Dendritic cell treated with granulocyte-macrophage colony-stimulating factor and Interleukin-4, amounts not matched to agents 40 ng/mL and 50 ng/mL, for 4 days (primary cell): ENCODE results near the gene KDELR3.
"Not testable (repeated sequence)": the region's sequence is repeated elsewhere in the genome, so short reads cannot be mapped to it uniquely, and the experiment has no call there.

Experiments
- H3K27ac Mint-ChIP-seq: one replicate; pipeline ENCODE4 v1.8.0; 2022; ENCODE audit warnings: mild to moderate bottlenecking, mixed read lengths
- H3K27me3 Mint-ChIP-seq: one replicate; pipeline ENCODE4 v1.8.0; 2022; ENCODE audit warnings: mild to moderate bottlenecking, mixed read lengths
- H3K36me3 Mint-ChIP-seq: one replicate; pipeline ENCODE4 v1.8.0; 2022; ENCODE audit warnings: low read depth, mixed read lengths
- H3K4me1 Mint-ChIP-seq: one replicate; pipeline ENCODE4 v1.8.0; 2022; ENCODE audit warnings: low read depth, mixed read lengths
- H3K4me3 Mint-ChIP-seq: one replicate; pipeline ENCODE4 v1.8.0; 2022; ENCODE audit warnings: mild to moderate bottlenecking, moderate library complexity, mixed read lengths
- H3K9me3 Mint-ChIP-seq: one replicate; pipeline ENCODE4 v1.8.0; 2022; ENCODE audit warnings: mixed read lengths
- intact Hi-C: fragments of 100-400 bp; cut with micrococcal nuclease; formaldehyde crosslinking; loops from one replicate; pipeline ENCODE4 v1.15.0; 2022

Gene KDELR3

DNA sequence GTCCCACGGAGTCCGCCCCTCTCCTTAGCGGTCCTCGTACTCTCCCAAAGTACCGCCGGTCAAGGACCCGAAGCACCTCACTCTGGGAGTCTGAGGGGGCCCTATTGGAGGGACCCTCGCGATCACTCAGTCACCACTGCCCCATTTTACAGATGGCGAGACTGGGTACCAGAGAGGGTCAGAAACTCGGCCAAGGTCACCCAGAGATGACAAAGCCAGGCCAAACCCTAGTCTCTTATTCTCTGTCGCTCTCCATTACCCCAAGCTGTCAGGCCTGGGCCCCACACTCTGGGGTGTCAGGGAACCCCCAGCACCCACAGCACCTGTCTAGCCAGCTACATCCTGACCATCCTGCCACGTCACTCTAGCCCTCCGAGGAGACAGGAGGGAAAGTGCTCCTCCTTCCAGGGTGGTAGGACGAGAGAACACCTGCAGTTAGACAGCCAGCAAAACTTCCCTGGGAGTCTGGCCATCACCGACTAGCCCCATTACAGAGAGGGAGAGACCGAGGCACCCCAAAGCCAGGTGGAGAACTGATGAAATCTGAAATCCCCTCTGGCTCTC, 11.5 kb upstream of the KDELR3 start:
- Mint-ChIP-seq H3K36me3 (no peaks in the 10 kb centered on the region), H3K4me3 (no peak overlapping the region), H3K9me3 (no peaks in the 10 kb centered on the region), H3K27me3 (peaks cover 91% of the 10 kb centered on the region), H3K27ac (no peak overlapping the region), H3K4me1 (peaks cover 9% of the 10 kb centered on the region)
- intact Hi-C loops = no loop called here

DNA sequence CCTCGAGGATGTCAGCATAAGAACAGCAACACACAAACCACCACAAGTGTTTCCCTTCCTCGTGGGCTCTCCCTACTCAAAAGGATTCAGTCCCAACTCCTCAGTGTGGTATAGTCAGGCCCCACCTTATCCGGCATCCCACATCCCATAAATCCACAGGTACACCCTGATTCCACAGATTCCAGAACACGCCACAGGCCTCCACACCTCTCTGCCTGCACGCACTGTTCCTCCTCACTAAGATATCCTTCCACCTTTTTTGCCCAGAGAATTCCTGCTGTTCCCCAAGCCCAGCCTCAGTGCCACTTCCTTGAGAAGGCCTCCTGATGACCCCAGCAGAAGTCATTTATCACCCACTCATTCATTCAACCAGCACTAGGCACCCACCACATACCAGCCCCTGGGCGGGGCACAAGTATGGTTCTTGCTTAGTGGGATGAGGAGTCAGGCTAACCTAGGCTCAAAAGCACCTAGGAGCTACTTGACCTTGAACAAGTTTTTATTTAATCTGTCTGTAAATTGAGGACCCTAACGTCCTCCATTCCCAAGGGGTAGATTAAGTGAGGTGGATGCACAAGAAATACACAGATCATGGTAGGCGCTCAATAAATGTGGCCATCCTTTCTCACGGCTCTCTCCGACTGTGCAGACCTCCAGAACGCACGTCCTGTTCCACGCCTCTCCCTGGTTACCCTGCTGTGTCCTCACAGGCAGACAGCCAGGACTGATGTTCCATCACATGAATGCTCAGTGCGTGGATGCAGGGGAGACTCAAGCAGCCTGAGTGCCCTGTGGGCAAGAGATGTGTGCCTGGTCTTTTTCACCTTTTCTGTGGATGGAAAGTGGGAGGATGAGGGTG, 10.8 kb upstream of the KDELR3 start:
- Mint-ChIP-seq H3K9me3 (no peaks in the 10 kb centered on the region), H3K27me3 (peaks cover 91% of the 10 kb centered on the region), H3K4me3 (no peak overlapping the region), H3K36me3 (no peaks in the 10 kb centered on the region), H3K27ac (no peak overlapping the region), H3K4me1 (peaks cover 9% of the 10 kb centered on the region)
- intact Hi-C loops = no loop called here

DNA sequence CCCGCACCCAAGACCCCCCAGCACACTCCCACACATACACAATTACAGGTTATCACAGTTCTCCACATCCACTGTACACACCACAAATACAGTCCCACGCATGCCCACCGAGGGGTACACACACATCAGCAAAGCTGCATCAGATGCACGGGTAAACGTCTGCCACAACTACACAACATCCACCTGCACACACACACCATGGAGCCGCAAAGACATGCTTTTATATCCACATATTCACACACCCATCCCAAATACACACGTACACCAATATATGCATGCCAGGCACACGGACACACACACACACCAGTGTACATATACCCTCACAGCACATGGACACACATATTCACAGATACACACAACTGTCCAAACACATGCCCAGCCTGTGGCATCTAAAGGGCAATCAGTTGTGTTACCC, 7.5 kb upstream of the KDELR3 start:
- intact Hi-C loops = no loop called here
- Mint-ChIP-seq H3K9me3 (no peaks in the 10 kb centered on the region), H3K27me3 (peaks cover 97% of the 10 kb centered on the region), H3K27ac (no peak overlapping the region), H3K4me3 (no peak overlapping the region), H3K36me3 (no peaks in the 10 kb centered on the region), H3K4me1 (peaks cover 6% of the 10 kb centered on the region)

- Mint-ChIP-seq H3K4me1 (peaks cover 6% of the 10 kb centered on the region), H3K36me3 (no peaks in the 10 kb centered on the region), H3K9me3 (no peaks in the 10 kb centered on the region), H3K4me3 (no peak overlapping the region), H3K27me3 (peaks cover 99% of the 10 kb centered on the region), H3K27ac (no peak overlapping the region)
- intact Hi-C loops = no loop called here
These were observed 6.9 kb upstream of the KDELR3 start for GRCh38 chr22:38461057-38461413.

DNA sequence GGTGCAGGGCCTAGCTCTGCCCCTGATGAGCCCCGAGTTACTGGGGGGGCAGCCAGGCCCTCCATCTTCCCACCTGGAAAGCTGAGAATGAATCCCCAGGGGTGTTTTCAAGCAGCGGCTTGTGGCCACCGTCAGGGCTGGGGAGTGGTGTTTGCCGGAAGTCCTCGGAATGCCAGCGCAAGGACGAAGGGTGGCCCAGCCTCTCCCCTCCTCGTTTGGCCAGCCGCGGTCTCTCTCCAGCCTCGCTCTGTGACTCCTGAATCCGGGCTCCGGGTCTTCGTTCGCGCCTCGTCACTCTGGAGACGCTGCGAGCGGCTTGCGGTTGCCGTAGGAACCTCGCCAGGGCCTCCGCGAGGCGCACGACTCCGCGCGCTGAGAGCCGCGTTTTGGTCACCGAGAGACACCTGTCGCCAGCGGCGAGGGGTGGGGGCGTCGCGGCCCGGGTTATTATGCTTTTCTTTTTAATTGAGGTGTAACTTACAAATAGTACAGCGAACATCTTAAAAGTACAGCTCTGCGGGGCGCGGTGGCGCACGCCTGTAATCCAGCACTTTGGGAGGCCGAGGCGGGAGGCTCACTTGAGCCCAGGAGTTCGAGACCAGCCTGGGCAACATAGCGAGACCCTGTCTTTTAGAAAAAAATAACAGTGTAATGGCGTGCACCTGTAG, 6.3 kb upstream of the KDELR3 start:
- intact Hi-C loops = no loop called here
- Mint-ChIP-seq H3K4me3 (no peak overlapping the region), H3K27me3 (peaks cover 99% of the 10 kb centered on the region)

DNA sequence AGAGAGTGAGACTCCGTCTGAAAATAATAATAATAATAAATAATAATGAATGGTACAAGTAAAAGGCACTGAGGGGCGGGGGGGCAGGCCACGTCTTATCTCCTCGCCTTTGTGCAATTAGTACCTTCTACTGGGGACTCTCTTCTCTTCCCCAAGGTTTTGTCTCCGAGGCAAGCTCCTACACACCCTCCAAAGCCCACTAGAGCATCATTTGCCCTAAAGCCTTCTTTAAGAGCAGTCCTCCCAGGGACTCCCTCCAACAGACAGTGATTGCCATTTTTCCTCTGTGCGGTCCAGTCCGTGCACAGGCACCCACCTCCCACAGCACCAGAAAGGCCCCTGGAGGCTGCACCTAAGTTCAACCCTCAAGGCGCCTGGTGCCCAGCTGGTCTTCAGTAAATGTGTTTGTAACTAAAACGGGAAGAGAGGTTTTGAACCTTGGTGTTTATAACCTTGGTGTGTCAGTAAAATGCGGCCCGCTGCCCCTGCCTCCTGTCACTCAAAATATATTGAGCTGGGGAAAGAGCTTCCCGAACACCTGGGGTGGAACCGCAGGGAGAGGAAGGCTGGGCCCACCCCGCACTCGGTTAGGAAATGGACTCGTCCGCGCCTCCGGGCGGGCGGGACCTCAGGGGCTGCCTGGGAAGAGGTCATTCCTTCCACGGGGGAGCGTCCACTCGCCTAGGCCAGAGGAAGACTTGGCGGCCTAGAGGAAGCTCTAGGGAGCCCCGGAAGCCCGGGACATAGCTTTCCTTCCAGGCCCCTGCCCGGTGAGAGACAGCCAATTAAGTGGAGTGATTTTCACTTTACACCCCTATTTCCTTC, 4.7 kb upstream of the KDELR3 start:
- H3K4me3 Mint-ChIP-seq = no peak overlapping the region
- no peak overlapping the region for H3K27ac Mint-ChIP-seq
- H3K36me3 Mint-ChIP-seq = no peaks in the 10 kb centered on the region
- H3K27me3 Mint-ChIP-seq = peaks cover 98% of the 10 kb centered on the region
- H3K9me3 Mint-ChIP-seq = no peaks in the 10 kb centered on the region
- H3K4me1 Mint-ChIP-seq = peaks cover 14% of the 10 kb centered on the region
- intact Hi-C loops = no loop called here

More for the DNA sequence above, 6.3 kb upstream of the KDELR3 start:
- Mint-ChIP-seq H3K27ac (no peak overlapping the region), H3K9me3 (no peaks in the 10 kb centered on the region), H3K36me3 (no peaks in the 10 kb centered on the region), H3K4me1 (peaks cover 6% of the 10 kb centered on the region)

- H3K9me3 Mint-ChIP-seq = no peaks in the 10 kb centered on the region
- intact Hi-C loops = no loop called here
- no peaks in the 10 kb centered on the region for H3K36me3 Mint-ChIP-seq
- peaks cover 96% of the 10 kb centered on the region for H3K27me3 Mint-ChIP-seq
- H3K4me1 Mint-ChIP-seq = peaks cover 16% of the 10 kb centered on the region
- no peak overlapping the region for H3K27ac Mint-ChIP-seq
- no peak overlapping the region for H3K4me3 Mint-ChIP-seq
These were observed 2.8 kb upstream of the KDELR3 start for GRCh38 chr22:38464992-38465672.

DNA sequence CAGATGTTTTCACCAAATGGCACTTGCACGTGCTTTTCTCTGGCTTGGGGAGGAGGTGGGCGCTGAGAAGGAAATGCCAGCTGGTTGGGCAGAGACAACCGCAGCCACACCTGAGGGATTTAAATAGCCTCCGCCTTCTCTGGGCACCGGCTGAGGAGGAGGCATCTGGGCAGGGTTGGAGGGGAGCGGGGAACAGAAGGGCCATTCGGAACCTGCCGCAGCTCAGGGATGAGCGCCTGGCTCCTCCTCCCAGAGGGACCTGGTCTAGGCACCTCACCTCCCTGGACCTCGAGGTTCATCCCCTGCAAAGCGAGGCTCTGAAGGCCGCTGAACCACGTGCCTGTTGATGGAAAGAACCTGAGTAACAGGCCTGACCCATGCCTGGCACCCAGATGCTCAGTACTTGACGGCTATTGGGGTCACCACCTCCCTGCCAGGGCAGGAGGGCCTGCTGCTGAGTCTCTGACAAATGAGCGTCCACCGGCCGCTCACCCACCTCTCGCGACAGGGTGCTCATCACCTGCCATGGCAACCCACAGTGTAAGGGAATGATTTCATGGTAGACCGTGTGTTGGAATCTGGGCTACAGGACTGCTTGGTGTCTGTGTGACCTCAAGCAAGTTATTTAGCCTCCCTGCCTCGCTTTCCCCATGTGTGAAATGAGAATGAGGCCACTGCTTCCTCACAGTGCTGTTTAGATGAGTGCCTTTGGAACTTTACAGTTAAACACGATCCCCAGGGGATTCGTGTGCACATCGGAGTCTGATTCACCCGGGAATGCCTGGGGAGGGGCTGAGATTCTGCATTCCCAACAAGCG, 2.0 kb upstream of the KDELR3 start:
- peaks cover 16% of the 10 kb centered on the region for H3K4me1 Mint-ChIP-seq
- no peak overlapping the region for H3K27ac Mint-ChIP-seq
- H3K27me3 Mint-ChIP-seq = peaks cover 96% of the 10 kb centered on the region
- no peaks in the 10 kb centered on the region for H3K36me3 Mint-ChIP-seq
- H3K4me3 Mint-ChIP-seq = no peak overlapping the region
- intact Hi-C loops = no loop called here
- no peaks in the 10 kb centered on the region for H3K9me3 Mint-ChIP-seq

DNA sequence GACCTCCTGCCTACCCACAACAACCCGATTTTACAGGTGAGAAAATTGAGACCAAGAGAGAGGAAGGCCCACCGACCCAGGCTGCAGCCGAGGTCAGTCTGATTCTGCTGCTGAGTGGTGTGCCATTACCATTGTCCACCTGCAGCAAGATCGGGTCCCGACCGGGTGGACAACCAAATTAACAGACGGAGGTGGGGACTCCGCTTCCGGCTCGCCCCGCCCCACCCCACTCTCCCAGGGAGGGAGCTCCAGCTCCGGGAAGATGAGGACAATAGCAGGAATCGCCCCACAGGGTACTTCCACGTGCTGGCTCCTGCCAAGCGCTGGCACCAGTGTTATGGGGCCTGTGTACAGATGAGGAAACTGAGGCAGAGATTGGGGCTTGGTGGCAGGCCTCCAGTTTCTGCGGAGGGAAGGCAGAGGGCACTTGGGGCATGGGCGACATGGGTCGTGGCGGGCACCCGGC, 425 bp upstream of the KDELR3 start:
- intact Hi-C loops = no loop called here
- Mint-ChIP-seq H3K27ac (no peak overlapping the region), H3K4me1 (peaks cover 16% of the 10 kb centered on the region), H3K4me3 (peak overlapping the region; percentile 72), H3K36me3 (no peaks in the 10 kb centered on the region), H3K9me3 (no peaks in the 10 kb centered on the region), H3K27me3 (peaks cover 94% of the 10 kb centered on the region)

DNA sequence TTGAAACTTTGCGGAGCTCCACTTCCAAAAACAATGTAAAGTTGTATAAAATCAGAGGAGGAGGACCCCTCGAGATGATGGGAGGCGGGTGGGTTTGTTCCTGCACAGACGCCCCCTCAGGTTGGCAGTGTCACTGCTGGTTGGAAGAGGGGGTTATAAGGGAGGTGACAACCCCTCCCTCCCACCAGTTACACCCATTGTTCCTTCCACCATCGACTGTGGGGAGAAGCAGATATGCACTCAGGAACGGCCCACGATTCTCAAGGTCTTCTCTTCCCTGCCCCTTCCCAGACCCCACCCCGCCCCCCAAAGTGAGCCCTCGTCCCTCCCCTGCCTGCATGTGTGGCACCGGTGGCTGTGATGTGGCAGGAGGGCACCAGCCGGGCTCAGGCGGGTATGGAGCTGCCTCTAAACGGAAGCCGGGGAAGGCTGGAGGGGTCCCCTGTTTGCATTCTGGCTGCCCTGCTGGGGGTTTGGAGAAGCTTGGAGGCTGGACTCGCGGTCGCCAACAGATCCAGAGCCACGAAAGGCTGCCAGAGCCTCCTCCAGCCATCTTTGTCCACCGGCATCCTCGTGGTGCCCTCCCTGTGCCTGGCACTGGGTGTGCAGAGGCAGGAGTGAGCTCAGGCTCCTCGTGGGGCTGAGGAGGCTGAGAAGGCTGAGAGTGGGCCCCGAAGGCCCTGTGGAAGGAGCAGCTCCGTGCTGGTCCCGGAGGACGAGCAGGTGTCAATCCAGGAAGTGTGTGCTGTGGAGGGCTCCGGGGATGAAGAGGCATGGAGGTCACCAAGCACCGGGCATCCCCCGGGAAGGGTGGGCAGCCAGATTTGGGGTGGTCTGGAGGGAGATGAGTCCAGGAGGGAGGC, 778 bp downstream of the KDELR3 start:
- Mint-ChIP-seq H3K27me3 (peaks cover 92% of the 10 kb centered on the region), H3K27ac (no peak overlapping the region), H3K4me3 (no peak overlapping the region), H3K36me3 (no peaks in the 10 kb centered on the region), H3K4me1 (peaks cover 10% of the 10 kb centered on the region), H3K9me3 (no peaks in the 10 kb centered on the region)
- intact Hi-C loops = no loop called here

GRCh38 chr22:38469306-38469781, 1.4 kb downstream of the KDELR3 start:
- Mint-ChIP-seq H3K27me3 (peaks cover 91% of the 10 kb centered on the region), H3K9me3 (no peaks in the 10 kb centered on the region), H3K4me1 (peaks cover 10% of the 10 kb centered on the region), H3K4me3 (no peak overlapping the region), H3K27ac (no peak overlapping the region), H3K36me3 (no peaks in the 10 kb centered on the region)
- intact Hi-C loops = no loop called here

DNA sequence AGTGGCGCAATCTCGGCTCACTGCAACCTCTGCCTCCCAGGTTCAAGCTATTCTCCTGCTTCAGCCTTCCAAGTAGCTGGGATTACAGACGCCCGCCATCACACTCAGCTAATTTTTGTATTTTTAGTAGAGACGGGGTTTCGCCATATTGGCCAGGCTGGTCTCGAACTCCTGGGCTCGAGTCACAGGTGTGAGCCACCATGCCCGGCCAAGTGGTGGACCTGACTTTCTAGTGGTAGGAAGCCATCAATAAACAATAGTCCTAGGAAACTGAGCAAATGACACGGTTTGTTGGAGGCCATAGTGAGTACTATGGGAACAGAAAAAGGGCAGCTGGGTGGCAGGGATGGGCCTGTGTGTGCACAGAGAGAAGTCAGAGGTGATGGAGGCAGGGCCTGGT, 2.3 kb downstream of the KDELR3 start:
- H3K9me3 Mint-ChIP-seq, H3K4me3 Mint-ChIP-seq, H3K36me3 Mint-ChIP-seq, intact Hi-C loops, H3K4me1 Mint-ChIP-seq, H3K27ac Mint-ChIP-seq: not testable (repeated sequence)
- H3K27me3 Mint-ChIP-seq = peaks cover 89% of the 10 kb centered on the region
